H1 (cell line): ENCODE data around the gene RPS6KA4. TPM values are rescaled to one million over a fixed set of nuclear protein-coding genes. Genes with fewer than 3 reads are reported as not detected.

Source experiments
- BRCA1 ChIP-seq: IDR thresholded peaks from 2 replicates; pipeline ENCODE4 v1.6.1; 2012; ENCODE audit warnings: low read depth, low read length, improper control_type of control experiment
- E2F6 ChIP-seq: IDR thresholded peaks from 2 replicates; pipeline ENCODE4 v1.6.1; 2012; ENCODE audit warnings: inconsistent platforms
- HDAC2 ChIP-seq, 2 experiments: fragments of 300-600 bp in 1 of 2; sonication (generic) in 1 of 2; IDR thresholded peaks; 2 replicates each; pipeline ENCODE4 v1.6.1; 2011 to 2012; ENCODE audit warnings: low read depth in 2 of 2, low read length in 2 of 2, mild to moderate bottlenecking in 2 of 2, moderate library complexity in 2 of 2, borderline replicate concordance in 1 of 2, inconsistent platforms in 1 of 2
- KDM5A ChIP-seq: fragments of 200-600 bp; IDR thresholded peaks from 2 replicates; pipeline ENCODE4 v1.7.1; 2012; ENCODE audit warnings: mild to moderate bottlenecking, low read length, inconsistent platforms, mixed read lengths
- MAX ChIP-seq: IDR thresholded peaks from 2 replicates; pipeline ENCODE4 v1.6.1; 2012; ENCODE audit warnings: inconsistent platforms
- NANOG ChIP-seq: IDR thresholded peaks from 2 replicates; pipeline ENCODE4 v1.6.1; 2011; ENCODE audit warnings: low read length, low read depth, mild to moderate bottlenecking, inconsistent platforms; ENCODE audit not compliant: insufficient read depth, poor library complexity, severe bottlenecking
- RAD21 ChIP-seq, 2 experiments: IDR thresholded peaks in 1 of 2; conservative IDR thresholded peaks in 1 of 2; 2 replicates each; pipeline ENCODE4 v1.6.1; 2011; ENCODE audit warnings: low read depth in 2 of 2, low read length in 2 of 2, improper control_type of control experiment in 1 of 2, inconsistent platforms in 1 of 2, mild to moderate bottlenecking in 1 of 2, moderate library complexity in 1 of 2
- SRF ChIP-seq: IDR thresholded peaks from 2 replicates; pipeline ENCODE4 v1.6.1; 2011; ENCODE audit warnings: mild to moderate bottlenecking, low read depth, low read length, moderate library complexity
- TEAD4 ChIP-seq: IDR thresholded peaks from 2 replicates; pipeline ENCODE4 v1.6.1; 2012; ENCODE audit warnings: low read depth, low read length, inconsistent platforms, mixed read lengths
- polyA plus RNA-seq, 7 experiments: library from polyadenylated mRNA; depleted of rRNA in 3 of 7; stranded (reverse) in 5 of 7; unstranded in 2 of 7; fragments of >200 nt in 5 of 7; fragments of 200-250 nt in 2 of 7; gene quantifications; 1 replicate in 5 of 7; 2 replicates in 1 of 7; 4 replicates in 1 of 7; pipeline versions ENCODE4 v1.2.1 to v1.2.3, GENCODE V29; 2011 to 2013; ENCODE audit warnings: missing spikeins in 2 of 7, mixed read lengths in 2 of 7
- total RNA-seq: library from RNA; stranded (reverse); fragmentation: NEBNext Ultra II Directional; extraction: Animal tissue kit (Norgen Biotek cat#: 25700); gene quantifications from 2 replicates; pipeline ENCODE4 v1.2.1, GENCODE V29; 2021

RPS6KA4 gene
- total and polyA plus RNA-seq, 2 of the 8 experiments (the other 6 are each of a cell fraction or from before 2014, with no cell fraction given): 8.2 to 12.6 TPM

GRCh38 chr11:64407630-64408029, 48.7 kb downstream of the RPS6KA4 start (continued):
- TF ChIP-seq SRF: no peak
- TF ChIP-seq TEAD4: no peak
- TF ChIP-seq HDAC2 (IDR thresholded peaks at IDR 0.05; ENCODE audit: borderline replicate concordance in 1 of 2, low read depth in 2 of 2, low read length in 2 of 2): no peak
- TF ChIP-seq BRCA1: no peak
- TF ChIP-seq KDM5A: no peak
- TF ChIP-seq E2F6: no peak
- no peak for TF ChIP-seq RAD21 (IDR thresholded peaks at IDR 0.05 in 1 of 2, conservative IDR thresholded peaks at IDR 0.05 in 1 of 2; ENCODE audit: low read depth in 2 of 2, low read length in 2 of 2)
- TF ChIP-seq NANOG: no peak
- no peak for TF ChIP-seq MAX
